Smooth muscle cell (in vitro differentiated cells): Measurements from ENCODE around the gene FYN. TPM values are rescaled to one million over a fixed set of nuclear protein-coding genes. Genes with fewer than 3 reads are reported as not detected.

Experiments used
- DNase-seq: peaks from one replicate; lab custom pipeline; 2025; ENCODE audit not compliant: unreplicated experiment; lab: John Stamatoyannopoulos, UW
- H2AFZ ChIP-seq: fragments of 200-600 bp; sonication (generic); 2 replicates; pipeline ENCODE4 v1.6.0; 2016; ENCODE audit warnings: antibody characterized with exemption, low read depth, mild to moderate bottlenecking
- H3F3A ChIP-seq: fragments of 200-600 bp; sonication (generic); 2 replicates; pipeline ENCODE4 v1.6.0; 2017; ENCODE audit warnings: antibody characterized with exemption, low read depth
- H3K27ac ChIP-seq: fragments of 200-600 bp; sonication (generic); 2 replicates; pipeline ENCODE4 v1.5.1; 2016; ENCODE audit warnings: low read depth, mild to moderate bottlenecking
- H3K27me3 ChIP-seq: fragments of 200-600 bp; sonication (generic); 2 replicates; pipeline ENCODE4 v1.6.1; 2016; ENCODE audit warnings: low read depth, mild to moderate bottlenecking
- H3K36me3 ChIP-seq: fragments of 200-600 bp; sonication (generic); 2 replicates; pipeline ENCODE4 v1.5.1; 2016; ENCODE audit warnings: low read depth
- H3K4me1 ChIP-seq: fragments of 200-600 bp; sonication (generic); 2 replicates; pipeline ENCODE4 v1.5.1; 2016; ENCODE audit warnings: low read depth
- H3K4me2 ChIP-seq: fragments of 200-600 bp; sonication (generic); 2 replicates; pipeline ENCODE4 v1.6.0; 2016; ENCODE audit warnings: mild to moderate bottlenecking
- H3K4me3 ChIP-seq: fragments of 200-600 bp; sonication (generic); 2 replicates; pipeline ENCODE4 v1.5.1; 2016; ENCODE audit warnings: mild to moderate bottlenecking
- H3K79me2 ChIP-seq: fragments of 200-600 bp; sonication (generic); 2 replicates; pipeline ENCODE4 v1.6.0; 2016; ENCODE audit warnings: low read depth, mild to moderate bottlenecking
- H3K9ac ChIP-seq: fragments of 200-600 bp; sonication (generic); 2 replicates; pipeline ENCODE4 v1.6.0; 2016; ENCODE audit warnings: low read depth
- H3K9me3 ChIP-seq: fragments of 200-600 bp; sonication (generic); replicated peaks from 2 replicates; pipeline ENCODE4 v1.5.1; 2016; ENCODE audit warnings: low read depth
- H4K20me1 ChIP-seq: fragments of 200-600 bp; sonication (generic); 2 replicates; pipeline ENCODE4 v1.6.0; 2016; ENCODE audit warnings: low read depth
- CTCF ChIP-seq: fragments of 200-600 bp; sonication (generic); IDR thresholded peaks from 2 replicates; pipeline ENCODE4 v1.5.1; 2017; ENCODE audit warnings: borderline replicate concordance, mild to moderate bottlenecking, antibody characterized with exemption; ENCODE audit not compliant: insufficient read depth, poor library complexity, severe bottlenecking
- WGBS: methylation state at CpG from one replicate; pipeline ENCODE4 v1.1.7; 2016; ENCODE audit warnings: low lambda C conversion rate; 5-methylcytosine and 5-hydroxymethylcytosine counted together
- polyA plus RNA-seq: library from polyadenylated mRNA; unstranded; fragments of >200 nt; fragmentation: Nextera tagmentation; extraction: Ambion mirVana; gene quantifications from 2 replicates; pipeline ENCODE4 v1.2.1, GENCODE V29; 2016
- total RNA-seq: library from RNA; depleted of rRNA; stranded (reverse); fragments of >200 nt; gene quantifications from 2 replicates; pipeline ENCODE4 v1.2.3, GENCODE V29; 2014

Gene FYN
- total and polyA plus RNA-seq, 2 experiments from 2014 or later = 110 to 138 TPM

- Histone ChIP-seq H3F3A (peaks cover 24% of the 10 kb centered on the region), H3K9me3 (no peaks in the 10 kb centered on the region), H3K27me3 (no peaks in the 10 kb centered on the region), H4K20me1 (peaks cover 21% of the 10 kb centered on the region), H3K27ac (no peak overlapping the region), H3K79me2 (no peaks in the 10 kb centered on the region), H3K4me3 (no peak overlapping the region), H3K4me1 (no peaks in the 10 kb centered on the region), H3K4me2 (no peak overlapping the region), H3K36me3 (peaks cover 7% of the 10 kb centered on the region), H3K9ac (no peak overlapping the region), H2AFZ (no peak overlapping the region)
- no peak for TF ChIP-seq CTCF
- 76% methylated on average over 17 of the region's 17 CpGs for WGBS
- no peak for DNase-seq
These were observed 180.7 kb downstream of the FYN start for GRCh38 chr6:111692327-111693164.

GRCh38 chr6:111691345-111692225 lies 181.7 kb downstream of the FYN start:
- no peaks in the 10 kb centered on the region for H3K27me3 ChIP-seq
- no peak overlapping the region for H3K9ac ChIP-seq
- H3K36me3 ChIP-seq = peaks cover 7% of the 10 kb centered on the region
- no peak overlapping the region for H3K4me3 ChIP-seq
- peak overlapping the region; percentile 39 for H3K27ac ChIP-seq
- WGBS = 30% methylated on average over 7 of the region's 7 CpGs
- H3F3A ChIP-seq = peaks cover 24% of the 10 kb centered on the region
- no peak for TF ChIP-seq CTCF
- peaks cover 21% of the 10 kb centered on the region for H4K20me1 ChIP-seq
- H2AFZ ChIP-seq = no peak overlapping the region
- H3K79me2 ChIP-seq = no peaks in the 10 kb centered on the region
- no peaks in the 10 kb centered on the region for H3K9me3 ChIP-seq
- no peak overlapping the region for H3K4me2 ChIP-seq
- H3K4me1 ChIP-seq = peaks cover 5% of the 10 kb centered on the region
- peak; percentile 29 for DNase-seq

DNA sequence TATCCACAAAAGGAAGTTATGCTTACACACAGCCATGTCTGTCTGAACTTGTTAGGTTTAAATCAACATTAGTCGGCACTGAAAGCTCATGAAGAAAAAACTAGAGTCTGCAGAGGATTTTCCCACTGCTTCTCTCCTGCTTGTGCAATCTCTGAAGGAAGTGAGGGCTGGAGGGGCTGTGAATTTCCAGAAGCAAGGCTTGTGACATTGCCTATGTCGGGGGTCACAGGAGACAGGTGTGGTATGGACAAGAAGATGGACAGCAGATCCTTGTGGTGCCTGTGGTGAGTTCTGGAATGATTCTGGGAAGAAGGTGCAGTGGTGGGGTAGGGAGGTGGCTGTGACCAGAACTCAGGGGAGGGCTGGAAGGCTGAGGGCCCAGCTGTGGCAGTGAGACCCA lies 183.3 kb downstream of the FYN start:
- Histone ChIP-seq H3K9ac (no peak overlapping the region), H3K4me3 (no peak overlapping the region)

More for the DNA sequence above, 183.3 kb downstream of the FYN start:
- peaks cover 18% of the 10 kb centered on the region for H3K4me1 ChIP-seq
- H3K4me2 ChIP-seq = no peak overlapping the region
- WGBS = 60% methylated on average over 2 of the region's 2 CpGs
- H3K79me2 ChIP-seq = no peaks in the 10 kb centered on the region
- H3K36me3 ChIP-seq = peaks cover 7% of the 10 kb centered on the region
- peaks cover 20% of the 10 kb centered on the region for H3F3A ChIP-seq
- no peak overlapping the region for H2AFZ ChIP-seq
- no peak for DNase-seq
- no peaks in the 10 kb centered on the region for H3K27me3 ChIP-seq
- no peak overlapping the region for H3K27ac ChIP-seq
- H4K20me1 ChIP-seq = peaks cover 25% of the 10 kb centered on the region
- no peak for TF ChIP-seq CTCF
- no peaks in the 10 kb centered on the region for H3K9me3 ChIP-seq
